MM.1S (cell line): Measurements from ENCODE around the gene USP6NL.

Experiments used
- DNase-seq: peaks from one replicate; pipeline ENCODE4 v3.0.0-alpha.2; 2015
- H2AFZ ChIP-seq: fragments of 300-600 bp; sonication (generic); 2 replicates; pipeline ENCODE4 v1.6.0; 2016; ENCODE audit warnings: antibody characterized with exemption, low read length
- H3F3A ChIP-seq: fragments of 300-600 bp; sonication (generic); 2 replicates; pipeline ENCODE4 v1.6.1; 2016; ENCODE audit warnings: mild to moderate bottlenecking, antibody characterized with exemption, low read length, moderate library complexity, mixed read lengths; ENCODE audit not compliant: insufficient read depth
- H3K27ac ChIP-seq: fragments of 300-600 bp; sonication (generic); 2 replicates; pipeline ENCODE4 v1.5.1; 2016; ENCODE audit warnings: mild to moderate bottlenecking, low read length
- H3K27me3 ChIP-seq: fragments of 300-600 bp; sonication (generic); replicated peaks from 2 replicates; pipeline ENCODE4 v1.6.0; 2016; ENCODE audit warnings: low read length; ENCODE audit not compliant: insufficient read depth
- H3K36me3 ChIP-seq: fragments of 300-600 bp; sonication (generic); replicated peaks from 2 replicates; pipeline ENCODE4 v1.6.1; 2016; ENCODE audit warnings: mild to moderate bottlenecking, low read length, mixed read lengths; ENCODE audit not compliant: insufficient read depth
- H3K4me1 ChIP-seq: fragments of 300-600 bp; sonication (generic); 2 replicates; pipeline ENCODE4 v1.6.1; 2016; ENCODE audit warnings: low read length, mixed read lengths
- H3K4me2 ChIP-seq: fragments of 300-600 bp; sonication (generic); 2 replicates; pipeline ENCODE4 v1.6.0; 2016; ENCODE audit warnings: low read depth, low read length
- H3K4me3 ChIP-seq: fragments of 300-600 bp; sonication (generic); 2 replicates; pipeline ENCODE4 v1.5.1; 2016; ENCODE audit warnings: low read length, mixed read lengths
- H3K79me2 ChIP-seq: fragments of 300-600 bp; sonication (generic); 2 replicates; pipeline ENCODE4 v1.6.1; 2016; ENCODE audit warnings: mixed run types, low read length, mixed read lengths
- H3K9ac ChIP-seq: fragments of 300-600 bp; sonication (generic); 2 replicates; pipeline ENCODE4 v1.6.1; 2016; ENCODE audit warnings: low read length, mixed read lengths
- H3K9me2 ChIP-seq: fragments of 300-600 bp; sonication (generic); replicated peaks from 2 replicates; pipeline ENCODE4 v1.6.1; 2016; ENCODE audit warnings: mild to moderate bottlenecking, low read length, mixed read lengths; ENCODE audit not compliant: insufficient read depth
- H3K9me3 ChIP-seq: fragments of 300-600 bp; sonication (generic); replicated peaks from 2 replicates; pipeline ENCODE4 v1.6.1; 2016; ENCODE audit warnings: mild to moderate bottlenecking, low read length, mixed read lengths; ENCODE audit not compliant: insufficient read depth
- H4K20me1 ChIP-seq: fragments of 300-600 bp; sonication (generic); 2 replicates; pipeline ENCODE4 v1.6.1; 2016; ENCODE audit warnings: mild to moderate bottlenecking, low read length, moderate library complexity, mixed read lengths; ENCODE audit not compliant: insufficient read depth
- EZH2 ChIP-seq: fragments of 300-600 bp; sonication (generic); optimal IDR thresholded peaks from 2 replicates; pipeline ENCODE3; 2017; ENCODE audit warnings: low read depth, mild to moderate bottlenecking, antibody characterized with exemption, low read length, mixed read lengths
- EZH2phosphoT487 ChIP-seq: fragments of 300-600 bp; sonication (generic); IDR thresholded peaks from 2 replicates; pipeline ENCODE4 v1.6.1; 2018; ENCODE audit warnings: antibody characterized with exemption, low read length
- TF ChIP-seq, protein P1 (sequence below): fragments of 300-600 bp; sonication (generic); IDR thresholded peaks from 2 replicates; pipeline ENCODE4 v1.5.1; 2016; ENCODE audit warnings: antibody characterized with exemption, low read length, mixed read lengths

USP6NL gene

DNA sequence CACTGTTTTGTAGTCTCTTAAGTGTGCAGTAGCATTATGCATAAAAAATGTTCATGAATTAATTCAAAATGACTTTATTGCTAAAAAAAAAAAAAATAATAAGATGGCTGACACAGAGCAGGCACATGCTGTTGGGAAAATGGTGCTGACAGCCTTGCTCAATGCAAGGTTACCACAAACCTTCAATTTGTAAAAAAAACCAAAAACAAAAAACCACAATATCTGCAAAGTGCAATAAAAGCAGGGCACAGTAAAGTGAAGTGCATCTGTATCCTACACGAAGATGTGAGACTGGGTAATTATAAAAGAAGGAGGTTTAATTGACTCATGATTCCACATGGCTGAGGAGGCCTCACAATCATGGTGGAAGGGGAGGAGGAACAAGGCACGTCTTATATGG lies 185.8 kb downstream of the USP6NL start:
- no peak overlapping the region for H3K9ac ChIP-seq
- no peak for DNase-seq
- no peak overlapping the region for H3K4me2 ChIP-seq

DNA sequence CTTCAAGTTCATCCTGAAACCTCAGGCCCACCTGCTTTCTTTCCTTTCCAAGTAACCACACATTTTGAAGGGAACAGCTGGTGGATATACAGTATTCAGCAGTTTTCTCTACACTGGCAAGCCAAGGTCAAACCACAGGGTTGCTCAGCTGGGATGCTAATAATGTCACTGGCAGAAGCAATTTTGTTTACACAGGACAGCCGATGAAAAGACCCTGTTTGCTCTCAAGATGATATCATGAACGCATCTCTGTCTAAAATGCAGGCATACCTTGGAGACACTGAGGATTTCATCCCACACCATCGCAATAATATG lies 186.2 kb downstream of the USP6NL start:
- Histone ChIP-seq H3K4me2 (no peak overlapping the region), H2AFZ (0 out of 2 replicates have a peak overlapping the region, but pooled peaks have one; percentile 7), H3K4me3 (no peak overlapping the region), H3K9me2 (no peaks in the 10 kb centered on the region), H3K27ac (no peak overlapping the region), H3K4me1 (peaks cover 10% of the 10 kb centered on the region), H3F3A (no peaks in the 10 kb centered on the region), H3K9ac (no peak overlapping the region), H3K27me3 (no peaks in the 10 kb centered on the region), H4K20me1 (no peaks in the 10 kb centered on the region), H3K79me2 (no peaks in the 10 kb centered on the region), H3K36me3 (no peaks in the 10 kb centered on the region), H3K9me3 (no peaks in the 10 kb centered on the region)
- DNase-seq = peak; percentile 18
- no peak for TF ChIP-seq EZH2
- TF ChIP-seq, protein P1, sequence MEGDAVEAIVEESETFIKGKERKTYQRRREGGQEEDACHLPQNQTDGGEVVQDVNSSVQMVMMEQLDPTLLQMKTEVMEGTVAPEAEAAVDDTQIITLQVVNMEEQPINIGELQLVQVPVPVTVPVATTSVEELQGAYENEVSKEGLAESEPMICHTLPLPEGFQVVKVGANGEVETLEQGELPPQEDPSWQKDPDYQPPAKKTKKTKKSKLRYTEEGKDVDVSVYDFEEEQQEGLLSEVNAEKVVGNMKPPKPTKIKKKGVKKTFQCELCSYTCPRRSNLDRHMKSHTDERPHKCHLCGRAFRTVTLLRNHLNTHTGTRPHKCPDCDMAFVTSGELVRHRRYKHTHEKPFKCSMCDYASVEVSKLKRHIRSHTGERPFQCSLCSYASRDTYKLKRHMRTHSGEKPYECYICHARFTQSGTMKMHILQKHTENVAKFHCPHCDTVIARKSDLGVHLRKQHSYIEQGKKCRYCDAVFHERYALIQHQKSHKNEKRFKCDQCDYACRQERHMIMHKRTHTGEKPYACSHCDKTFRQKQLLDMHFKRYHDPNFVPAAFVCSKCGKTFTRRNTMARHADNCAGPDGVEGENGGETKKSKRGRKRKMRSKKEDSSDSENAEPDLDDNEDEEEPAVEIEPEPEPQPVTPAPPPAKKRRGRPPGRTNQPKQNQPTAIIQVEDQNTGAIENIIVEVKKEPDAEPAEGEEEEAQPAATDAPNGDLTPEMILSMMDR = no peak
- no peak for TF ChIP-seq EZH2phosphoT487

More for the DNA sequence above, 185.8 kb downstream of the USP6NL start:
- no peak overlapping the region for H3K27ac ChIP-seq
- H3K4me1 ChIP-seq = peaks cover 10% of the 10 kb centered on the region
- H3K79me2 ChIP-seq = no peaks in the 10 kb centered on the region
- no peak for TF ChIP-seq EZH2
- H3K36me3 ChIP-seq = no peaks in the 10 kb centered on the region
- H2AFZ ChIP-seq = no peak overlapping the region
- no peaks in the 10 kb centered on the region for H3K9me2 ChIP-seq
- H3K4me3 ChIP-seq = no peak overlapping the region
- H3K9me3 ChIP-seq = no peaks in the 10 kb centered on the region
- no peaks in the 10 kb centered on the region for H3F3A ChIP-seq
- H3K27me3 ChIP-seq = no peaks in the 10 kb centered on the region
- no peaks in the 10 kb centered on the region for H4K20me1 ChIP-seq

DNA sequence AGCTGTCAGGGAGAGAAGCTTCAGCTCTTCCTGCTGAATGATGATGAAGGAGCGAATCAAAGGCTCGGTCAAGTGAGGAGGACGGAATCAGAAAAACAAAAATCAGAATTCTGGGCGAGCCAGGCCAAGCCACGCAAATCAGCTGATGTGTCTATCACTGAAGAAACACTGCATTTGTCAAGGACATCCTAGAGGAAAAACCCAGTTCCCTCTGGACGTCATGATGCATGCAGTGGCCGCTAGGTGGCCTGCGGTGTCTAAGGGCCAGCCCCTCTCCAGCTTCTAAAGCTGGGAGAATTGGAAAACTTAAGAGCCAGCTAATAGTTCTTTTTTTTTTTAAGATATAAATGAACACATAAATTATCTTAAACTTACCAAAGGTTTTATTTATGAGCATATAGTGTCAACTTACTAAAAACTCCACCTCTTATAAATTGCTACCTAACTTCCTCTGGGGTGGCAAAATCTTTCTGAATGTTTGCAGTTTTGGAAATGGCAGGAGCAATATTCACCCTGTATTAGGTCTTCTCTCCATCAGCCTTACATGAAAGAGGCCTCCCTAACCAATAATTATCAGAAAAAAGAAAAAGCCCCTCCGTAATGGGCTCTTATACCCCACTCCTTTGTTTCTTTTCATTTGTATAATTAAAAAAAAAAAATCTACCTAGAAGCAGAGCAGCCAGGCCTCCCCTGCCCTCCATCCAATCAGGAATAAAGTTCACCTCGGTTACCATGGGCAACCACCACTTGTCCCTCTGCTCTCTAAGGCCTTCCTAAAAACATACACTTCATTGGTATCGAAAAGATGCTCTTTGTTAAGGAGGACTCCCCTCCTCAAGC lies 186.8 kb downstream of the USP6NL start:
- no peaks in the 10 kb centered on the region for H3K9me3 ChIP-seq
- no peaks in the 10 kb centered on the region for H3K9me2 ChIP-seq
- TF ChIP-seq, protein P1 = peak; percentile 83
- TF ChIP-seq EZH2 = no peak
- H4K20me1 ChIP-seq = no peaks in the 10 kb centered on the region
- peaks cover 10% of the 10 kb centered on the region for H3K4me1 ChIP-seq
- H3K27ac ChIP-seq = no peak overlapping the region
- no peak overlapping the region for H3K9ac ChIP-seq
- H3F3A ChIP-seq = no peaks in the 10 kb centered on the region
- no peaks in the 10 kb centered on the region for H3K79me2 ChIP-seq
- H3K36me3 ChIP-seq = no peaks in the 10 kb centered on the region
- H2AFZ ChIP-seq = 0 out of 2 replicates have a peak overlapping the region, but pooled peaks have one; percentile 7
- H3K4me2 ChIP-seq = no peak overlapping the region
- no peak overlapping the region for H3K4me3 ChIP-seq
- peak; percentile 36 for DNase-seq
- H3K27me3 ChIP-seq = no peaks in the 10 kb centered on the region

GRCh38 chr10:11416974-11417373 lies 194.5 kb downstream of the USP6NL start:
- H3K4me3 ChIP-seq = no peak overlapping the region
- no peaks in the 10 kb centered on the region for H3K79me2 ChIP-seq
- no peaks in the 10 kb centered on the region for H3K36me3 ChIP-seq
- no peaks in the 10 kb centered on the region for H3K4me1 ChIP-seq
- H3K9me2 ChIP-seq = no peaks in the 10 kb centered on the region
- H3K27me3 ChIP-seq = no peaks in the 10 kb centered on the region
- H3F3A ChIP-seq = no peaks in the 10 kb centered on the region
- no peaks in the 10 kb centered on the region for H4K20me1 ChIP-seq
- DNase-seq = no peak
- no peak overlapping the region for H3K9ac ChIP-seq
- H3K27ac ChIP-seq = no peak overlapping the region
- H3K9me3 ChIP-seq = no peaks in the 10 kb centered on the region
- H2AFZ ChIP-seq = no peak overlapping the region
- H3K4me2 ChIP-seq = no peak overlapping the region
- TF ChIP-seq, protein P1 = no peak
- no peak for TF ChIP-seq EZH2
- no peak for TF ChIP-seq EZH2phosphoT487
